ENCODE results near the gene LILRA2. TPM values are rescaled to one million over a fixed set of nuclear protein-coding genes. Genes with fewer than 3 reads are reported as not detected.

The LILRA2 gene
- total RNA-seq (2022; extraction: Qiagen RNA extraction) = not detected in 5 replicates

DNA sequence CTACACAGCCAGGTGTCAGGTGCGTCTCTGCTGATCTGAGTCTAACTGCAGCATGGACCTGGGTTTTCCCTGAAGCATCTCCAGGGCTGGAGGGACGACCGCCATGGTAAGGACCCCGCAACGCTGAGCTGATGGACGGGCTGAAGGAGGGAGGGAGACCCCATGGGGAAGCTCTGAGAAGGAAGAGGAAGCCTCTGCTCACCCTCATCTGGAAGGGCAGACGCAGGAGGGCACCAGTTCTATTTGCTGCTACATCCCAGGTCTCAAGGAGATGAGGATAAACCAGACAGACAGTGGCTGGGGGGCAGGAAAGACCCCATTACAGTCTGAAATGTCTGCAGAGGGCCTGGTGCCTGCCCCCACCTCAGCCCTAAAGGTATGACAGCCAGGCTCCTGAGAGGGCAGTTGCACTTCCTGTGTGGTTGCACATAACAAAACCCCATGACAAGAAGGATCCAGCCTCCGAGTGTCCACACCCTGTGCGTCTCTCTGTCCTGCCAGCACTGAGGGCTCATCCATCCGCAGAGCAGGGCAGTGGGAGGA lies at the start of gene LILRA2:
Gene LILRA2 (plus strand): TSS at position 461 of the 543 bp plus-strand sequence. CDS start 89 bp downstream, outside the sequence.

DNA sequence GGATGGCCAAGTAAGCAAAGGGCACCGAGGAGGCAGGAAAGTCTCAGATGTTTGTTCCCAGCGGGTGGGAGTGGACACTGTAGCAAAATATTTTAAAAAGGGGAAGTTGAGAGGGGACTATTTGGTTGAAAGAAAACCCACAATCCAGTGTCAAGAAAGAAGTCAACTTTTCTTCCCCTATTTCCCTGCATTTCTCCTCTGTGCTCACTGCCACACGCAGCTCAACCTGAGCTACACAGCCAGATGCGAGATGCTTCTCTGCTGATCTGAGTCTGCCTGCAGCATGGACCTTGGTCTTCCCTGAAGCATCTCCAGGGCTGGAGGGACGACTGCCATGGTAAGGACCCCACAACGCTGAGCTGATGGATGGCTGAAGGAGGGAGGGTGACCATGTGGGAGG lies 19.9 kb downstream of the LILRA2 start, which contains the start of gene LILRA1:
Gene LILRA1 (plus strand): TSS at position 188 of the 400 bp plus-strand sequence. CDS start 613 bp downstream, outside the sequence.

DNA sequence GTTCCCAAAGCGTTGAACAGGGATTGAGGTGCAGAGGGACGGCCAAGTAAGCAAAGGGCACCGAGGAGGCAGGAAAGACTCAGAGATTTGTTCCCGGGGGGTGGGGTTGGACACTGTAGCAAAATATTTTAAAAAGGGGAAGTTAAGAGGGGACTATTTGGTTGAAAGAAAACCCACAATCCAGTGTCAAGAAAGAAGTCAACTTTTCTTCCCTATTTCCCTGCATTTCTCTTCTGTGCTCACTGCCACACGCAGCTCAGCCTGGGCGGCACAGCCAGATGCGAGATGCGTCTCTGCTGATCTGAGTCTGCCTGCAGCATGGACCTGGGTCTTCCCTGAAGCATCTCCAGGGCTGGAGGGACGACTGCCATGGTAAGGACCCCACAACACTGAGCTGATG lies 56.7 kb downstream of the LILRA2 start, which contains the start of gene LILRB1:
Gene LILRB1 (plus strand): TSS at position 223 of the 400 bp plus-strand sequence. CDS start 590 bp downstream, outside the sequence.

Other genes with a start within 250 kb of the LILRA2 start
- gene LILRA4, start 234.6 kb upstream of the LILRA2 start, total RNA-seq (2022; extraction: Qiagen RNA extraction) = not detected in 5 replicates
- gene LAIR1, start 208.9 kb upstream of the LILRA2 start, total RNA-seq (2022; extraction: Qiagen RNA extraction) = not detected in 5 replicates
- gene TTYH1, start 158.3 kb upstream of the LILRA2 start, total RNA-seq (2022; extraction: Qiagen RNA extraction) = 0.42 TPM in 1 of 5 replicates, not detected in the others
- 73.9 to 144 TPM (median 124 TPM) in 5 replicates for gene LENG8, start 124.6 kb upstream of the LILRA2 start, total RNA-seq (2022; extraction: Qiagen RNA extraction)
- gene LENG9, start 110.0 kb upstream of the LILRA2 start, total RNA-seq (2022; extraction: Qiagen RNA extraction) = 4.4 to 7.6 TPM (median 7.0 TPM) in 5 replicates
- not detected in 5 replicates for gene CDC42EP5, start 100.5 kb upstream of the LILRA2 start, total RNA-seq (2022; extraction: Qiagen RNA extraction)
- gene LAIR2, start 71.0 kb upstream of the LILRA2 start, total RNA-seq (2022; extraction: Qiagen RNA extraction) = not detected in 5 replicates
- gene LILRA1, start 19.8 kb downstream of the LILRA2 start, total RNA-seq (2022; extraction: Qiagen RNA extraction) = not detected in 5 replicates
- 0.24 TPM in 1 of 5 replicates, not detected in the others for gene LILRB1, start 56.7 kb downstream of the LILRA2 start, total RNA-seq (2022; extraction: Qiagen RNA extraction)
- not detected in 5 replicates for gene LILRB4, start 89.2 kb downstream of the LILRA2 start, total RNA-seq (2022; extraction: Qiagen RNA extraction)
- gene KIR3DL3, start 150.7 kb downstream of the LILRA2 start, total RNA-seq (2022; extraction: Qiagen RNA extraction) = not detected in 5 replicates
- gene KIR2DL3, start 164.7 kb downstream of the LILRA2 start, total RNA-seq (2022; extraction: Qiagen RNA extraction) = not detected in 5 replicates
- not detected in 5 replicates for gene KIR2DL1, start 196.0 kb downstream of the LILRA2 start, total RNA-seq (2022; extraction: Qiagen RNA extraction)
- not detected in 5 replicates for gene KIR2DL4, start 229.8 kb downstream of the LILRA2 start, total RNA-seq (2022; extraction: Qiagen RNA extraction)
- not detected in 5 replicates for gene KIR3DL1, start 242.7 kb downstream of the LILRA2 start, total RNA-seq (2022; extraction: Qiagen RNA extraction)

Data from A549 treated with Mapracorat at 1 μM for 4 hours (cell line).